ENCODE results near the gene TUG1. TPM values are rescaled to one million over a fixed set of nuclear protein-coding genes. Genes with fewer than 3 reads are reported as not detected.

TUG1 gene
- total RNA-seq, 4 donors from 2014 or later = 14.3 to 23.9 (median 15.8) TPM

GRCh38 chr22:31022516-31022915, 53.5 kb downstream of the TUG1 start:
- Histone ChIP-seq H3K4me1 (no peaks in the 10 kb centered on the region), H3K27ac (no peak overlapping the region), H3K36me3 (no peaks in the 10 kb centered on the region), H3K4me3 (no peak overlapping the region), H3K9me3 (no peaks in the 10 kb centered on the region), H3K27me3 (no peaks in the 10 kb centered on the region)
- no peak for ATAC-seq
- in situ Hi-C loops (cut with MboI; ENCODE audit: low sequenced_read_pairs in 4 of 4) = no loop called here
- intact Hi-C loops (cut with DNase I; ENCODE audit: low total_unique reads) = no loop called here
- TF ChIP-seq POLR2A (IDR thresholded peaks at IDR 0.05) = no peak
- TF ChIP-seq CTCF (IDR thresholded peaks at IDR 0.05 in 4 of 5, conservative IDR thresholded peaks at IDR 0.05 in 1 of 5) = no peak
- DNase-seq = no peak

Other genes starting within 250 kb of the TUG1 start
- 10 to 100 TPM; 20.2 to 31.2 (median 27.7) TPM for gene MORC2, start 491 bp upstream of the TUG1 start, total RNA-seq
- gene SMTN, start 112.1 kb downstream of the TUG1 start, total RNA-seq = 100 to 1,000 TPM in 1 of 4 donors, 10 to 100 TPM in 3; 39.5 to 104 (median 45.3) TPM
- gene SELENOM, start 138.3 kb downstream of the TUG1 start, total RNA-seq = 100 to 1,000 TPM; 144 to 184 (median 157) TPM
- under 1 TPM; 0.15 to 0.33 (median 0.28) TPM for gene INPP5J, start 153.7 kb downstream of the TUG1 start, total RNA-seq
- gene PLA2G3, start 171.2 kb downstream of the TUG1 start, total RNA-seq = not detected
- 10 to 100 TPM; 23.8 to 28.1 (median 27.6) TPM for gene RNF185, start 190.9 kb downstream of the TUG1 start, total RNA-seq
- 10 to 100 TPM in 1 of 4 donors, 1 to 10 TPM in 3; 4.0 to 12.6 (median 7.1) TPM for gene LIMK2, start 243.0 kb downstream of the TUG1 start, total RNA-seq

Measured in gastrocnemius medialis (tissue), 4 donors.